WTC11 (cell line): Measurements from ENCODE around the gene C1QB. TPM values are rescaled to one million over a fixed set of nuclear protein-coding genes. Genes with fewer than 3 reads are reported as not detected.

Experiments
- ATAC-seq: fragments of 200-7000 bp; cut with Tn5 transposase; 2 replicates; pipeline ENCODE4 v1.10.0; 2021; ENCODE audit warnings: mild to moderate bottlenecking, moderate library complexity
- CTCF ChIA-PET: fragments of 300-600 bp; sonication (Branson Sonifier 250); formaldehyde crosslinking; loops from one replicate; lab custom pipeline; 2021; ENCODE audit warnings: antibody characterized with exemption; lab: Charles Lee
- POLR2A ChIA-PET: fragments of 350-600 bp; sonication (Branson Sonifier 250); formaldehyde crosslinking; loops from one replicate; lab custom pipeline; 2021; ENCODE audit warnings: antibody characterized with exemption; lab: Charles Lee
- DNase-seq: peaks from one replicate; pipeline ENCODE4 v3.0.0; 2021; ENCODE audit warnings: low spot score
- H3K27ac Mint-ChIP-seq: 2 replicates; pipeline ENCODE4 v1.8.0; 2021; ENCODE audit warnings: mixed read lengths
- H3K27me3 Mint-ChIP-seq: 2 replicates; pipeline ENCODE4 v1.8.0; 2021; ENCODE audit warnings: low read depth, mild to moderate bottlenecking, moderate library complexity, mixed read lengths
- H3K36me3 Mint-ChIP-seq: 2 replicates; pipeline ENCODE4 v1.8.0; 2021; ENCODE audit warnings: mixed read lengths
- H3K4me1 Mint-ChIP-seq: 2 replicates; pipeline ENCODE4 v1.8.0; 2022; ENCODE audit warnings: mixed read lengths
- H3K4me3 Mint-ChIP-seq: 2 replicates; pipeline ENCODE4 v1.8.0; 2021; ENCODE audit warnings: mild to moderate bottlenecking, moderate library complexity, mixed read lengths
- H3K9me3 Mint-ChIP-seq: 2 replicates; pipeline ENCODE4 v1.8.0; 2021; ENCODE audit warnings: mixed read lengths
- AFF4 ChIP-seq: sonication (generic); formaldehyde crosslinking; IDR thresholded peaks from 2 replicates; pipeline ENCODE4 v1.8.1; 2023; ENCODE audit warnings: mild to moderate bottlenecking, missing genetic modification reagents, borderline replicate concordance
- CREB1 ChIP-seq: sonication (generic); formaldehyde crosslinking; IDR thresholded peaks from 2 replicates; pipeline ENCODE4 v1.8.0; 2023; ENCODE audit warnings: mild to moderate bottlenecking, missing genetic modification reagents
- EMX1 ChIP-seq: fragments of 250-450 bp; sonication (Bioruptor Pico); IDR thresholded peaks from 2 replicates; pipeline ENCODE4 v1.8.0; 2021; ENCODE audit warnings: mild to moderate bottlenecking
- ETV6 ChIP-seq: sonication (generic); formaldehyde crosslinking; IDR thresholded peaks from 2 replicates; pipeline ENCODE4 v1.8.1; 2022; ENCODE audit warnings: mild to moderate bottlenecking, missing genetic modification reagents
- FOXK1 ChIP-seq: sonication (generic); formaldehyde crosslinking; IDR thresholded peaks from 2 replicates; pipeline ENCODE4 v1.8.0; 2022; ENCODE audit warnings: mild to moderate bottlenecking, moderate library complexity, missing genetic modification reagents
- FOXP1 ChIP-seq: sonication (generic); formaldehyde crosslinking; IDR thresholded peaks from 2 replicates; pipeline ENCODE4 v1.8.0; 2022; ENCODE audit warnings: missing genetic modification reagents, mild to moderate bottlenecking, moderate library complexity, borderline replicate concordance
- FOXP4 ChIP-seq: sonication (generic); formaldehyde crosslinking; IDR thresholded peaks from 2 replicates; pipeline ENCODE4 v1.8.0; 2022; ENCODE audit warnings: mild to moderate bottlenecking, missing genetic modification reagents
- MYBL2 ChIP-seq: sonication (generic); formaldehyde crosslinking; IDR thresholded peaks from 2 replicates; pipeline ENCODE4 v1.8.1; 2023; ENCODE audit warnings: mild to moderate bottlenecking, moderate library complexity, missing genetic modification reagents
- NFE2L1 ChIP-seq: sonication (generic); formaldehyde crosslinking; IDR thresholded peaks from 2 replicates; pipeline ENCODE4 v1.8.1; 2023; ENCODE audit warnings: missing genetic modification reagents
- SMAD3 ChIP-seq: sonication (generic); formaldehyde crosslinking; IDR thresholded peaks from 2 replicates; pipeline ENCODE4 v1.8.0; 2022; ENCODE audit warnings: missing genetic modification reagents, mild to moderate bottlenecking, borderline replicate concordance
- TP53 ChIP-seq: sonication (generic); formaldehyde crosslinking; IDR thresholded peaks from 2 replicates; pipeline ENCODE4 v1.8.1; 2023; ENCODE audit warnings: mild to moderate bottlenecking, missing genetic modification reagents
- ZBTB21 ChIP-seq: sonication (generic); formaldehyde crosslinking; IDR thresholded peaks from 2 replicates; pipeline ENCODE4 v1.8.1; 2023; ENCODE audit warnings: mild to moderate bottlenecking, missing genetic modification reagents, borderline replicate concordance
- ZNF121 ChIP-seq: sonication (generic); formaldehyde crosslinking; IDR thresholded peaks from 2 replicates; pipeline ENCODE4 v1.8.0; 2023; ENCODE audit warnings: missing genetic modification reagents
- ZNF138 ChIP-seq: sonication (generic); formaldehyde crosslinking; conservative IDR thresholded peaks from 2 replicates; pipeline ENCODE4 v1.8.1; 2022; ENCODE audit warnings: mild to moderate bottlenecking, moderate library complexity, missing genetic modification reagents
- ZNF263 ChIP-seq: sonication (generic); formaldehyde crosslinking; IDR thresholded peaks from 2 replicates; pipeline ENCODE4 v1.8.1; 2022; ENCODE audit warnings: low read depth, mild to moderate bottlenecking, moderate library complexity, missing genetic modification reagents
- ZNF317 ChIP-seq: sonication (generic); formaldehyde crosslinking; IDR thresholded peaks from 2 replicates; pipeline ENCODE4 v1.8.1; 2023; ENCODE audit warnings: low read depth, mild to moderate bottlenecking, moderate library complexity, missing genetic modification reagents, borderline replicate concordance
- ZNF671 ChIP-seq: fragments of 250-450 bp; sonication (Bioruptor Pico); IDR thresholded peaks from 2 replicates; pipeline ENCODE4 v1.8.0; 2021; ENCODE audit warnings: mild to moderate bottlenecking
- total RNA-seq: library from RNA; stranded (reverse); gene quantifications from 3 replicates; pipeline ENCODE4 v1.2.3, GENCODE V29; 2021
- TF ChIP-seq, protein P1 (sequence below): sonication (generic); formaldehyde crosslinking; IDR thresholded peaks from 2 replicates; pipeline ENCODE4 v1.8.1; 2022; ENCODE audit warnings: missing genetic modification reagents, borderline replicate concordance
- TF ChIP-seq, protein P2 (sequence below): sonication (generic); formaldehyde crosslinking; IDR thresholded peaks from 2 replicates; pipeline ENCODE4 v1.8.1; 2023; ENCODE audit warnings: mild to moderate bottlenecking, missing genetic modification reagents

Gene C1QB
- total RNA-seq, 1 experiment from 2014 or later: 0.61 TPM

- CTCF ChIA-PET: interaction anchor here (1.2 kb wide), 1 partner anchor 168 kb away, joined by 3 read pairs; no protein-coding TSS in a partner anchor
- Mint-ChIP-seq H3K27ac (no peak overlapping the region), H3K27me3 (no peaks in the 10 kb centered on the region), H3K4me3 (no peak overlapping the region), H3K4me1 (0 out of 2 replicates have a peak, but pooled peaks cover 2% of the 10 kb centered on the region), H3K36me3 (no peaks in the 10 kb centered on the region), H3K9me3 (no peaks in the 10 kb centered on the region)
- no peak for DNase-seq
- TF ChIP-seq ETV6 (CRISPR knock-in tag) (no peak), ZNF671 (CRISPR knock-in tag) (no peak), FOXK1 (CRISPR knock-in tag) (no peak), ZBTB21 (CRISPR knock-in tag) (no peak), FOXP1 (CRISPR knock-in tag) (no peak), FOXP4 (CRISPR knock-in tag) (no peak), ZNF121 (CRISPR knock-in tag) (no peak), CREB1 (CRISPR knock-in tag) (no peak)
- POLR2A ChIA-PET: no interaction called here
- no peak for ATAC-seq
These were observed 41.1 kb downstream of the C1QB start for GRCh38 chr1:22694172-22694571.

GRCh38 chr1:22696610-22697009 lies 43.6 kb downstream of the C1QB start:
- no peaks in the 10 kb centered on the region for H3K9me3 Mint-ChIP-seq

GRCh38 chr1:22697980-22698379 lies 44.9 kb downstream of the C1QB start:
- H3K27ac Mint-ChIP-seq: no peak overlapping the region
- POLR2A ChIA-PET: no interaction called here
- CTCF ChIA-PET: interaction anchor here (1.1 to 3.4 kb wide), 4 partner anchors 11 to 266 kb away, joined by 3 to 19 read pairs (median 4); no protein-coding TSS in a partner anchor
- TF ChIP-seq, protein P1, sequence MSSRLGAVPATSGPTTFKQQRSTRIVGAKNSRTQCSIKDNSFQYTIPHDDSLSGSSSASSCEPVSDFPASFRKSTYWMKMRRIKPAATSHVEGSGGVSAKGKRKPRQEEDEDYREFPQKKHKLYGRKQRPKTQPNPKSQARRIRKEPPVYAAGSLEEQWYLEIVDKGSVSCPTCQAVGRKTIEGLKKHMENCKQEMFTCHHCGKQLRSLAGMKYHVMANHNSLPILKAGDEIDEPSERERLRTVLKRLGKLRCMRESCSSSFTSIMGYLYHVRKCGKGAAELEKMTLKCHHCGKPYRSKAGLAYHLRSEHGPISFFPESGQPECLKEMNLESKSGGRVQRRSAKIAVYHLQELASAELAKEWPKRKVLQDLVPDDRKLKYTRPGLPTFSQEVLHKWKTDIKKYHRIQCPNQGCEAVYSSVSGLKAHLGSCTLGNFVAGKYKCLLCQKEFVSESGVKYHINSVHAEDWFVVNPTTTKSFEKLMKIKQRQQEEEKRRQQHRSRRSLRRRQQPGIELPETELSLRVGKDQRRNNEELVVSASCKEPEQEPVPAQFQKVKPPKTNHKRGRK: no peak
- TF ChIP-seq MYBL2 (CRISPR knock-in tag) (no peak), SMAD3 (CRISPR knock-in tag) (no peak), TP53 (no peak), EMX1 (CRISPR knock-in tag) (no peak), AFF4 (no peak), ZNF263 (no peak), ZNF317 (no peak)

More at GRCh38 chr1:22696610-22697009, 43.6 kb downstream of the C1QB start:
- CTCF ChIA-PET: interaction anchor here (0.6 to 3.4 kb wide), 2 partner anchors 12 to 57 kb away, joined by 3 to 19 read pairs; no protein-coding TSS in a partner anchor
- POLR2A ChIA-PET: no interaction called here
- Mint-ChIP-seq H3K27ac (no peak overlapping the region), H3K4me1 (0 out of 2 replicates have a peak, but pooled peaks cover 2% of the 10 kb centered on the region), H3K27me3 (no peaks in the 10 kb centered on the region), H3K4me3 (no peak overlapping the region), H3K36me3 (no peaks in the 10 kb centered on the region)
- ATAC-seq (no peak), DNase-seq (no peak)
- TF ChIP-seq CREB1 (CRISPR knock-in tag): no peak
- no peak for TF ChIP-seq ZNF138 (CRISPR knock-in tag)
- TF ChIP-seq NFE2L1 (CRISPR knock-in tag): no peak
- no peak for TF ChIP-seq FOXP4 (CRISPR knock-in tag)
- TF ChIP-seq, protein P2, sequence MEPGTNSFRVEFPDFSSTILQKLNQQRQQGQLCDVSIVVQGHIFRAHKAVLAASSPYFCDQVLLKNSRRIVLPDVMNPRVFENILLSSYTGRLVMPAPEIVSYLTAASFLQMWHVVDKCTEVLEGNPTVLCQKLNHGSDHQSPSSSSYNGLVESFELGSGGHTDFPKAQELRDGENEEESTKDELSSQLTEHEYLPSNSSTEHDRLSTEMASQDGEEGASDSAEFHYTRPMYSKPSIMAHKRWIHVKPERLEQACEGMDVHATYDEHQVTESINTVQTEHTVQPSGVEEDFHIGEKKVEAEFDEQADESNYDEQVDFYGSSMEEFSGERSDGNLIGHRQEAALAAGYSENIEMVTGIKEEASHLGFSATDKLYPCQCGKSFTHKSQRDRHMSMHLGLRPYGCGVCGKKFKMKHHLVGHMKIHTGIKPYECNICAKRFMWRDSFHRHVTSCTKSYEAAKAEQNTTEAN (CRISPR knock-in tag): no peak
- peak; percentile 62; the same call in 1 of the 2 replicates for TF ChIP-seq ZNF121 (CRISPR knock-in tag)

More at GRCh38 chr1:22697980-22698379, 44.9 kb downstream of the C1QB start:
- Mint-ChIP-seq H3K4me1 (0 out of 2 replicates have a peak, but pooled peaks cover 2% of the 10 kb centered on the region), H3K36me3 (no peaks in the 10 kb centered on the region), H3K9me3 (no peaks in the 10 kb centered on the region), H3K27me3 (no peaks in the 10 kb centered on the region), H3K4me3 (no peak overlapping the region)
- no peak for DNase-seq
- ATAC-seq: no peak
